ENCODE results near the gene PRKCH. TPM values are rescaled to one million over a fixed set of nuclear protein-coding genes. Genes with fewer than 3 reads are reported as not detected.
"Not testable (repeated sequence)": the region's sequence is repeated elsewhere in the genome, so short reads cannot be mapped to it uniquely, and the experiment has no call there.

The PRKCH gene
- total RNA-seq, 1 experiment from 2014 or later: 5.8 TPM

GRCh38 chr14:61513986-61514830, 192.8 kb downstream of the PRKCH start:
- peak; percentile 47 for DNase-seq (ENCODE audit: low read depth)

- DNase-seq (ENCODE audit: low read depth): no peak
These were observed 193.5 kb downstream of the PRKCH start for GRCh38 chr14:61514927-61515326.

DNA sequence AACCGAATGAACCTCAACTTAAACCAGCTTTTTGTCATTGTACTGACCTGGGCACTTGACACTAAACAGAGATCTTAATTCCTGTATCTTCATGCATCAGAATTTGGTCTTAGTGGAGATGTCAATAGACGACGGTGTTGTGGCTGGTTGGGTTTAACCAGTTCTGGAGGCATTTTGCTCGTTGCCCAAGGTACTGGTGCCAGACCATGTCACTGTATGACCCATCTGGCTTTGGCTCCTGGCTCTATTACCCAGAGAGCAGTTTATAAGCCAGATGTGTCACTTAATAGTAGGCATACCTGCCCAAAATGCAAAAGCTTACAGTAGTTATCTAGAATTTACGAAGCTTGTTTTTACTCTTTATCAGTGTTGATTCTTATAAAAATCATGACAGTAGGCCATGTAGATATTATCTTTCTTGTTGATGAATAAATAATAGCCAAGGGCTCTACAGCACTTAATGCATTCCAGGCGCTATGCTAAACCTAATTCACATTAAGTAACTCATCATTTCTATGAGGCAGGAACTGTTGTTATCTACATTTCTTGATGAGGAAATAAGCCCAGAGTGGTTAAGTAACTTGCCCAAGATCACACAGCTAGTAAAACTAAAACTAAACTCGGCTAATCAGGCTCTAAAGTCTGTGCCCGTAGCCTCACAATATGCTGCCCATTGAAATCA, 194.2 kb downstream of the PRKCH start:
- DNase-seq (ENCODE audit: low read depth): no peak

- no peak for DNase-seq (ENCODE audit: low read depth)
These were observed 194.9 kb downstream of the PRKCH start for GRCh38 chr14:61516118-61516743.

GRCh38 chr14:61516964-61517653, 195.7 kb downstream of the PRKCH start:
- DNase-seq (ENCODE audit: low read depth): peak; percentile 42

GRCh38 chr14:61517911-61518384, 196.6 kb downstream of the PRKCH start:
- DNase-seq (ENCODE audit: low read depth): no peak

GRCh38 chr14:61518403-61518802, 197.0 kb downstream of the PRKCH start:
- no peak for DNase-seq (ENCODE audit: low read depth)

DNA sequence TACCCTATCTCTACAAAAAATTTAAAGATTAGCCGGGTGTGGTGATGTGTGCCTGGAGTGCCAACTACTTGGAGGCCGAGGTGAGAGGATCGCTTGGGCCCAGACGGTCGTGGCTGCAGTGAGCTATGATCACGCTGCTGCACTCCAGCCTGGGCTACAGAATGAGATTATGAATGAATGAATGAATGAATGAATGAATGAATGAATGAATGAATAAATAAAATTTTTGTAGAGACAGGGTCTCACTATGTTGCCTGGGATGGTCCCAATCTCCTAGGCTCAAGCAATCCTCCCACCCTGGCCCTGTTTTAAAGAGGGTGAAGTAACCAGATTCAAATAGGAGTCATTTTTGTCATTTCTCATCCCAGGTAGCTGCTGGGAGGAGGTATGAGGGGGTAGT, 197.7 kb downstream of the PRKCH start:
- no peak for DNase-seq (ENCODE audit: low read depth)

- DNase-seq (ENCODE audit: low read depth): no peak
These were observed 198.4 kb downstream of the PRKCH start for GRCh38 chr14:61519735-61520134.

DNA sequence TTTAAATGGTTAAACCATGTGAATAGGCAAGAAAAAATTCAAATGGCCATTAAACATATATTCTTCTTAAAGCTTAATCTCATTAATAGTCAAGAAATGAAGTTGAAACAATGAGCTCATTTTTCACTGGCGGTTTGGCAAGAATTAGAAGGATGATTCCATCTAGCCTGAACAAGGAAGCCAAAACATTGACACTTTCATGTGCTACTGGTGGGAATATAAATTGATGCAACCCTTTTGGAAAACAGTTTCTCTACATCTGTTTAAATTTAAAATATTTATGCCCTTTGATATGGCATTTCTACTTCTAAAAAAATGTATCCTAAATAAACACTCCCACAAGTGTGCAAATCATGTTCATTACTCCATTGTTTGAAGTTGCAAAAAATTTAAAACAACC, 199.2 kb downstream of the PRKCH start:
- DNase-seq (ENCODE audit: low read depth): no peak

GRCh38 chr14:61521773-61522172, 200.4 kb downstream of the PRKCH start:
- DNase-seq (ENCODE audit: low read depth): no peak

GRCh38 chr14:61523751-61524150, 202.4 kb downstream of the PRKCH start:
- no peak for DNase-seq (ENCODE audit: low read depth)

- DNase-seq (ENCODE audit: low read depth): peak; percentile 91
These were observed 202.9 kb downstream of the PRKCH start for GRCh38 chr14:61524211-61524806.

DNA sequence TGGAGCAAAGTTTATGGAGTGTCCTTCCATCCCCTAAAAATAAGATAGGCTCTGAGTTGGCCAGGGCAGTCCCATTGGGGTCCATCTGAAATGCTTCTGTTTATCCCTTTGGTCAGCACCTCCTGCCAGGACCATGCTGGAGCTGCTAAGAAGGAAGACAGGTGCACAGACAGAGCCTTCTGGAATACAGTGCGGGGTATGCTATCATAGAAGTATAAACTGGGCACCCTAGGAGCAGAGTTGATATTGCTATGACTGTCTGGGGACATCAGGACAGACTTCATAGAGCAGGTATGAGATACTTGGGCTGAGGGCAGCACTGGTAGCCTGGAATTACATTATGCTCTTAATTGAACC, 203.5 kb downstream of the PRKCH start:
- DNase-seq (ENCODE audit: low read depth): no peak

GRCh38 chr14:61525293-61526011, 204.1 kb downstream of the PRKCH start:
- peak; percentile 92 for DNase-seq (ENCODE audit: low read depth)

GRCh38 chr14:61526405-61527312, 205.3 kb downstream of the PRKCH start:
- DNase-seq (ENCODE audit: low read depth): peak; percentile 26

GRCh38 chr14:61527325-61528100, 206.1 kb downstream of the PRKCH start:
- DNase-seq (ENCODE audit: low read depth): peak; percentile 90

DNA sequence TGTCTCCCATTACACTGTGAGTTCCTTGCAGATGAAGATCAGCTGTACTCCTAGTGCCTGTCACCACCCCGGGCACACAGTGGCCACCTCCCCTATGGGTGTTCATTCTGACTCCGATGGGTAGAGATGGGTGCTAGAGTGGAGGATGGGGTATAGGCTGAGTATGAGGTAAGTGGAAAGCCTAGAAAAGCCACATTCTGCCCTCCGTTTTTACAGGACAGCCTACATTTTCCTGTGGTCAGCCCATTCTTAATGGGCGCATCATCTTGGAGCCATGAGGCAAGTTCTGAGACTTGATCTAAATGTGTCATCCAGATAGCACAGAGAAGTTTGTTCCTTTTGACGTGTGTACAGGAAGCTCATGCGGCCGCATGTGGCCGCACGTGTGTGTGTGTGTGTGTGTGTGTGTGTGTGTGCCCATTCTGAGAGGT, 207.2 kb downstream of the PRKCH start:
- DNase-seq (ENCODE audit: low read depth): peak; percentile 81

GRCh38 chr14:61529360-61529759, 208.0 kb downstream of the PRKCH start:
- DNase-seq (ENCODE audit: low read depth): not testable (repeated sequence)

Measured in Daoy (cell line).